GM12878 (cell line): Measurements from ENCODE around the gene PMEL. TPM values are rescaled to one million over a fixed set of nuclear protein-coding genes. Genes with fewer than 3 reads are reported as not detected.
"Not testable (repeated sequence)": the region's sequence is repeated elsewhere in the genome, so short reads cannot be mapped to it uniquely, and the experiment has no call there.

Experiments used
- ATAC-seq: fragments of 200-7000 bp; cut with Tn5 transposase; 3 replicates; pipeline ENCODE4 v1.9.1; 2020; ENCODE audit warnings: mild to moderate bottlenecking, moderate library complexity
- BruUV-seq: library from RNA; stranded (reverse); fragments of 400-500 nt; replicated peaks from 2 replicates; lab custom pipeline; 2021; lab: Mats Ljungman, UMichigan
- CTCF ChIA-PET: fragments of 300-600 bp; sonication (Branson Sonifier 250); formaldehyde crosslinking; extraction: SDS; loops from one replicate; lab custom pipeline; 2021; ENCODE audit warnings: inconsistent platforms; lab: Yijun Ruan, JAX
- POLR2A ChIA-PET: fragments of 350-600 bp; formaldehyde crosslinking; extraction: SDS; loops from one replicate; lab custom pipeline; 2021; ENCODE audit warnings: inconsistent platforms; lab: Charles Lee
- RAD21 ChIA-PET: fragments of 300-600 bp; sonication (Branson Sonifier 250); formaldehyde crosslinking; loops from one replicate; lab custom pipeline; 2023; ENCODE audit warnings: antibody characterized with exemption; ENCODE audit not compliant: unreplicated experiment; lab: Charles Lee
- SMC1A ChIA-PET: fragments of 300-600 bp; sonication (Branson Sonifier 250); formaldehyde crosslinking; loops from one replicate; lab custom pipeline; 2023; ENCODE audit not compliant: unreplicated experiment, uncharacterized antibody; lab: Charles Lee
- DNase-seq: peaks from one replicate; pipeline ENCODE4 v3.0.0-alpha.2; 2011; ENCODE audit warnings: low read depth, low spot score
- FAIRE-seq: peaks from 3 replicates; lab custom pipeline; 2011; peaks lifted over from hg19 to GRCh38; lab: Jason Lieb, UNC
- H2AFZ ChIP-seq: 2 replicates; pipeline ENCODE4 v1.6.0; 2011; ENCODE audit warnings: low read depth, low read length, control low read depth; ENCODE audit not compliant: control insufficient read depth
- H3K27ac ChIP-seq: 2 replicates; pipeline ENCODE4 v1.5.1; 2011; ENCODE audit warnings: control low read depth; ENCODE audit not compliant: control insufficient read depth, insufficient read depth
- H3K27me3 ChIP-seq, 2 experiments: replicated peaks in 1 of 2; 2 replicates each; pipeline versions ENCODE4 v1.6.0 to v1.6.1; 2011; ENCODE audit warnings: low read length in 1 of 2; ENCODE audit not compliant: control insufficient read depth in 2 of 2, insufficient read depth in 2 of 2
- H3K36me3 ChIP-seq, 2 experiments: 2 replicates each; pipeline ENCODE4 v1.5.1; 2011; ENCODE audit warnings: low read length in 1 of 2; ENCODE audit not compliant: control insufficient read depth in 2 of 2, insufficient read depth in 2 of 2
- H3K4me1 ChIP-seq: 2 replicates; pipeline ENCODE4 v1.6.1; 2011; ENCODE audit warnings: mild to moderate bottlenecking, low read length, moderate library complexity, mixed read lengths; ENCODE audit not compliant: control insufficient read depth, insufficient read depth
- H3K4me2 ChIP-seq: 2 replicates; pipeline ENCODE4 v1.6.0; 2011; ENCODE audit warnings: control low read depth; ENCODE audit not compliant: control insufficient read depth, insufficient read depth
- H3K4me3 ChIP-seq: fragments of 200-600 bp; sonication (generic); 2 replicates; pipeline ENCODE4 v1.5.1; 2016
- H3K79me2 ChIP-seq: 2 replicates; pipeline ENCODE4 v1.6.0; 2011; ENCODE audit warnings: low read length; ENCODE audit not compliant: control insufficient read depth, insufficient read depth
- H3K9ac ChIP-seq: 2 replicates; pipeline ENCODE4 v1.8.0; 2011; ENCODE audit warnings: low read length, control low read depth, mixed read lengths; ENCODE audit not compliant: control insufficient read depth, insufficient read depth
- H3K9me3 ChIP-seq: replicated peaks from 3 replicates; pipeline ENCODE4 v1.5.1; 2011; ENCODE audit warnings: mild to moderate bottlenecking, low read length; ENCODE audit not compliant: control insufficient read depth, insufficient read depth
- H4K20me1 ChIP-seq: 2 replicates; pipeline ENCODE4 v1.6.0; 2011; ENCODE audit not compliant: control insufficient read depth, insufficient read depth
- CBX3 ChIP-seq: fragments of 200-600 bp; sonication (generic); IDR thresholded peaks from 2 replicates; pipeline ENCODE4 v1.6.1; 2016; ENCODE audit warnings: low read depth, borderline replicate concordance
- CHD4 ChIP-seq: fragments of 200-600 bp; sonication (generic); IDR thresholded peaks from 2 replicates; pipeline ENCODE4 v1.6.1; 2016; ENCODE audit warnings: mild to moderate bottlenecking
- FOXK2 ChIP-seq: fragments of 450-650 bp; IDR thresholded peaks from 2 replicates; pipeline ENCODE4 v1.6.1; 2017; ENCODE audit warnings: mild to moderate bottlenecking, moderate library complexity
- HCFC1 ChIP-seq: fragments of 150-350 bp; IDR thresholded peaks from 2 replicates; pipeline ENCODE4 v1.6.1; 2014; ENCODE audit warnings: low read length
- HDGF ChIP-seq: fragments of 450-650 bp; IDR thresholded peaks from 2 replicates; pipeline ENCODE4 v1.6.1; 2016; ENCODE audit warnings: antibody characterized with exemption
- POLR2AphosphoS5 ChIP-seq: IDR thresholded peaks from 2 replicates; pipeline ENCODE4 v1.6.1; 2011; ENCODE audit warnings: mild to moderate bottlenecking, low read length, inconsistent platforms
- YBX1 ChIP-seq: fragments of 450-650 bp; IDR thresholded peaks from 2 replicates; pipeline ENCODE4 v1.6.1; 2016; ENCODE audit warnings: antibody characterized with exemption
- ZNF207 ChIP-seq: fragments of 450-650 bp; IDR thresholded peaks from 2 replicates; pipeline ENCODE4 v1.6.1; 2014; ENCODE audit warnings: antibody characterized with exemption, mild to moderate bottlenecking, borderline replicate concordance
- WGBS: methylation state at CpG from one replicate; pipeline ENCODE4 v1.1.6; 2016; ENCODE audit warnings: low lambda C conversion rate; ENCODE audit not compliant: insufficient replicate concordance, insufficient coverage; ENCODE audit errors: missing lambda C conversion rate; 5-methylcytosine and 5-hydroxymethylcytosine counted together
- in situ Hi-C: fragments of 300-500 bp; cut with MboI; formaldehyde crosslinking; loops from 9 replicates; pipeline ENCODE4 v1.14.3; 2018; ENCODE audit warnings: mixed read lengths
- intact Hi-C: fragments of 100-400 bp; cut with micrococcal nuclease; formaldehyde crosslinking; loops from one replicate; pipeline ENCODE4 v1.14.2; 2022; ENCODE audit not compliant: unreplicated experiment
- polyA plus RNA-seq, 11 experiments: library from polyadenylated mRNA; depleted of rRNA in 4 of 11; unstranded in 6 of 11; stranded (reverse) in 5 of 11; fragments of >200 nt; fragmentation: Nextera tagmentation in 4 of 11; fragmentation: Illumina TruSeq in 1 of 11; extraction: Ambion mirVana in 4 of 11; extraction: Trizol in 1 of 11; gene quantifications; 1 replicate in 1 of 11; 2 replicates in 10 of 11; pipeline versions ENCODE4 v1.2.1 to v1.2.3, GENCODE V29; 2011 to 2016; ENCODE audit warnings: inconsistent platforms in 2 of 11, missing spikeins in 2 of 11, low read depth in 1 of 11
- total RNA-seq, 4 experiments: library from RNA; depleted of rRNA in 3 of 4; stranded (reverse); fragments of >200 nt in 3 of 4; fragmentation: Illumina TruSeq in 1 of 4; extraction: Trizol in 1 of 4; gene quantifications; 2 replicates each; pipeline versions ENCODE4 v1.2.1 to v1.2.3, GENCODE V29; 2013 to 2021

The PMEL gene
- total and polyA plus RNA-seq, 10 of the 15 experiments (the other 5 are each of a cell fraction or from before 2014, with no cell fraction given): 0.32 to 1.6 (median 0.56) TPM

GRCh38 chr12:55925371-55925770 lies 40.5 kb downstream of the PMEL start:
- Histone ChIP-seq H3K79me2 (peaks cover 73% of the 10 kb centered on the region), H3K36me3 (peaks cover 0 to 16% of the 10 kb centered on the region in 2 experiments; a peak in 3 of 4 replicates), H3K27ac (peak overlapping the region; percentile 96; the same call in 1 of the 2 replicates), H3K4me2 (peak overlapping the region; percentile 91), H4K20me1 (no peaks in the 10 kb centered on the region), H2AFZ (no peak overlapping the region), H3K27me3 (no peaks in the 10 kb centered on the region), H3K9me3 (no peaks in the 10 kb centered on the region), H3K9ac (peak overlapping the region; percentile 99; the same call in 1 of the 2 replicates), H3K4me1 (peaks cover 3% of the 10 kb centered on the region; the same call in 1 of the 2 replicates), H3K4me3 (peak overlapping the region; percentile 93; the same call in 1 of the 2 replicates)
- ATAC-seq: no peak
- RAD21 ChIA-PET: interaction anchor here (0.9 to 4.7 kb wide), 12 partner anchors 14 to 186 kb away, joined by 3 to 30 read pairs (median 5); partner anchors contain the start of genes DNAJC14, ORMDL2, SARNP and SUOX
- TF ChIP-seq FOXK2: no peak
- 0 out of 2 replicates have a peak, but pooled peaks have one; percentile 13 for TF ChIP-seq POLR2AphosphoS5
- TF ChIP-seq ZNF207: no peak
- TF ChIP-seq CHD4: no peak
- TF ChIP-seq YBX1: no peak
- TF ChIP-seq HDGF: no peak
- no peak for TF ChIP-seq CBX3
- TF ChIP-seq HCFC1: no peak
- in situ Hi-C loops (loop anchor here (5.0 kb wide), 1 partner anchor 98 kb away; the partner anchor contains the start of gene DNAJC14), intact Hi-C loops (loop anchor here (5.0 kb wide), 1 partner anchor 192 kb away; the partner anchor contains the start of genes RPL41 and ZC3H10)
- POLR2A ChIA-PET: interaction anchor here (0.5 to 7.3 kb wide), 11 partner anchors 10 to 232 kb away, joined by 3 to 66 read pairs (median 6); partner anchors contain the start of genes DNAJC14, ORMDL2, RAB5B and SARNP
- 100% methylated on average over 4 of the region's 4 CpGs for WGBS
- CTCF ChIA-PET: interaction anchor here (0.8 to 6.8 kb wide), 22 partner anchors 9 to 374 kb away, joined by 3 to 57 read pairs (median 6); partner anchors contain the start of genes CD63, DNAJC14, GDF11 and ORMDL2
- BruUV-seq: no TSS peak
- no peak for FAIRE-seq
- SMC1A ChIA-PET: interaction anchor here (1.1 to 4.8 kb wide), 14 partner anchors 8 to 187 kb away, joined by 3 to 34 read pairs (median 6); partner anchors contain the start of genes DNAJC14, ORMDL2 and SARNP
- no peak for DNase-seq

GRCh38 chr12:55923648-55924047 lies 42.2 kb downstream of the PMEL start:
- H3K4me1 ChIP-seq, SMC1A ChIA-PET, H3K4me2 ChIP-seq, H4K20me1 ChIP-seq, H2AFZ ChIP-seq, DNase-seq, H3K27ac ChIP-seq, FAIRE-seq, H3K27me3 ChIP-seq, H3K4me3 ChIP-seq, BruUV-seq, intact Hi-C loops, H3K9me3 ChIP-seq, in situ Hi-C loops, H3K9ac ChIP-seq, RAD21 ChIA-PET, CTCF ChIA-PET, ATAC-seq: not testable (repeated sequence)
- POLR2A ChIA-PET: interaction anchor here (1.5 kb wide), 1 partner anchor 15 kb away, joined by 5 read pairs; no protein-coding TSS in a partner anchor
- WGBS: 91% methylated on average over 9 of the region's 9 CpGs
- peaks cover 85% of the 10 kb centered on the region for H3K79me2 ChIP-seq
- peaks cover 0 to 23% of the 10 kb centered on the region in 2 experiments; a peak in 3 of 4 replicates for H3K36me3 ChIP-seq
